GM12801 (cell line): ENCODE data around the gene MAGEA2.
"Not testable (repeated sequence)": the region's sequence is repeated elsewhere in the genome, so short reads cannot be mapped to it uniquely, and the experiment has no call there.

Source experiments
- CTCF ChIP-seq: IDR thresholded peaks from one replicate; pipeline ENCODE4 v1.5.1; 2011; ENCODE audit warnings: control low read depth; ENCODE audit not compliant: insufficient read length; ENCODE audit errors: extremely low read depth

Gene MAGEA2

DNA sequence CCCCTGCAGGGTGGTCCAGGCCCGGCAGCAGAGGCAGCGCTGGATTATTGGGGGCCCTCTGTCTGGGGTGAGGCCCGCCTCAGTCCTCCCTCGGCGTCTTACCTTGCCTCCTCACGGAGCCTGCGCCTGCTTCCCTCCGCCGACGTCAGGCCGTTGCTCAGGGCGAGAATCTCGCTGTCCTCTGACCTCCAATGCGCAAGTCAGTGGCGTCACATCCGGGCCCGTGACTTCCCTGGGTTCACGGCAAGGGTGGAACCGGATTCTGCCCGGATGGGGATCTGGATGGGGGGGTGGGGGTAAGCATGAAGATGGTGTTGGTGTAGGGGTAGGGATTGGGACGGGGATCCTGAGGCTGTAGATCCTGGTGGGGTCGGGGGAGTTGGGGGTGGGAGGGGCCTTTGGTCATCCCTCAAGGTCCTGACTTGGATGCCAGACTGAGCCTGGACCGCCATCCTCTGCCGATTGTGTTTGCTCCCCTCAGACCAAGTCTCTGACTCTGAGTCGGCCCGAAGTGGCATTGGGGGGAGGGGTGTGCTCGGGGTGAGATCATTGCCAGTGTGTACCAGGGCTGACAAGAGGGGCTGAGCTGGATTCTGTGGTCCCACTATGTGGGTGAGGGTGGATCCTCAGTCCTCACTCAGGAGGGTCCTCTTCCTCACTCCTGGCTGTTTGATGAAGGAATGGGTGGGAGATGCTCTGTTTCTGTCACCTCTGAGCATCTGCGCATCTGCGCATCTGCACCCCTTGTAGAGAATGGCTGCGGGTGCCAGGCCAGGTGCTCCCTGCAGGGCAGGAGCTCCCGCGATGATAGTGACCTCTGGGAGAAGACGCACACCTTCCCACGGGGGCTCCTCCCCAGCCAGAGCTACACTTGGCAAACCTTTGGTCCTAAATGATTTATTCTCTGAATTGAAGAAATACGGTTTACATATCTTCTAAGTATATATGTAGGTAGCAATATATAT, at the start of gene MAGEA2:
Gene MAGEA2 (minus strand): TSS at position 157 of the 965 bp plus-strand sequence. CDS start 2,479 bp downstream, outside the sequence.
- TF ChIP-seq CTCF = not testable (repeated sequence)

DNA sequence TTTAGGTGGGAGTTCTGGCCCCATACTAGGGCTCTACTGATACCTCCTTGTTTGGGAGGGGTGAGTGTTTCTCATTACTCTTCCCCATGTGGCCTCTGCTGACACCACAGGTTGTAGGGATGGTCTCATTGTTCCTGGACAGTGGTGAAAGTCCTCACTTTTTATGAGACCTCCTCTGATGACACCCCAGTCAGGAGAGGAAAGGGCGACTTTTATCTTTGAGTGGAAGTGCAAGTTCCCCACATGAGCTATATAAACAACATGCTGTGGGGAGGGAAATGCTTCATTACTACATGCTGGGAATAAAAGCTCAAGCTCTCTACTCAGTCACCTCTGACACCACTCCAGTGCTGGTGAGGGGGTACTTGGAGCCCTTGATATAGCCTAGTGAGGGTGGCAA, 45.3 kb upstream of the MAGEA2 start:
- no peak for TF ChIP-seq CTCF

GRCh38 chrX:152769549-152770289, 16.1 kb upstream of the MAGEA2 start, which contains the start of gene MAGEA6:
MAGEA6 (minus strand) TSS chrX:152769689; CDS start chrX:152767650, 2,039 bp downstream.
- TF ChIP-seq CTCF = not testable (repeated sequence)

- TF ChIP-seq CTCF = not testable (repeated sequence)
These were observed 5.3 kb upstream of the MAGEA2 start, which contains the start of gene CSAG3 for GRCh38 chrX:152758918-152759317. CSAG3 (plus strand) TSS chrX:152759218.

DNA sequence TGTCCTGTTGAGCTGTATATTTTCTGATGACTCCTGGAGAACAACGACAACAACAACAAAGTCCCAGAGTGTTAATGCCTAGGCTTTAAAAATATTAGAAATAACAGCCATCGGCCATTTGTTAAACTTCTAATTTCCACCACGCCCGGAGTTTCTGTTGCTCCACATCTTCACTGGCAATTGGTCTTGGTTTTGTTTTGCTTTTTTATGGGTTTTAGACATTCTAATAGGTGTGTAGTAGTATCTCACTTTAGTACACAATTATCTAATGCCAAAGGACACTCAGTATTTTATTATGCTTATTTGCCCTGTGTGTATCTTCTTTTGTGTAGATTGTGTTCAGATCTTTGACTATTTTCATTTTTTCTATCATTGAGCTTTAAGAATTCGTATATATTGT, 15.1 kb downstream of the MAGEA2 start:
- no peak for TF ChIP-seq CTCF

GRCh38 chrX:152735860-152736511, 17.7 kb downstream of the MAGEA2 start:
- no peak for TF ChIP-seq CTCF

DNA sequence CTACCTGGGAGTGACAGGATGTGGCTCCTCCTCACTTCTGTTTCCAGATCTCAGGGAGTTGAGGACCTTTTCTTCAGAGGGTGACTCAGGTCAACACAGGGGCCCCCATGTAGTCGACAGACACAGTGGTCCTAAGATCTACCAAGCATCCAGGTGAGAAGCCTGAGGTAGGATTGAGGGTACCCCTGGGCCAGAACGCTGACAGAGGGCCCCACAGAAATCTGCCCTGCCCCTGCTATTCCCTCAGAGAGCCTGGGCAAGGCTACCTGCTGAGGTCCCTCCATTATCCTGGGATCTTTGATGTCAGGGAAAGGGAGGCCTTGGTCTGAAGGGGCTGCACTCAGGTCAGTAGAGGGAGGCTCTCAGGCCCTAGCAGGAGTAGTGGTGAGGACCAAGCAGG, 18.5 kb downstream of the MAGEA2 start:
- TF ChIP-seq CTCF = no peak
